Measurements from ENCODE around the gene LZTS2.
A peak's percentile ranks its signal among the peaks of the same experiment; 100 is the strongest.

The LZTS2 gene

DNA sequence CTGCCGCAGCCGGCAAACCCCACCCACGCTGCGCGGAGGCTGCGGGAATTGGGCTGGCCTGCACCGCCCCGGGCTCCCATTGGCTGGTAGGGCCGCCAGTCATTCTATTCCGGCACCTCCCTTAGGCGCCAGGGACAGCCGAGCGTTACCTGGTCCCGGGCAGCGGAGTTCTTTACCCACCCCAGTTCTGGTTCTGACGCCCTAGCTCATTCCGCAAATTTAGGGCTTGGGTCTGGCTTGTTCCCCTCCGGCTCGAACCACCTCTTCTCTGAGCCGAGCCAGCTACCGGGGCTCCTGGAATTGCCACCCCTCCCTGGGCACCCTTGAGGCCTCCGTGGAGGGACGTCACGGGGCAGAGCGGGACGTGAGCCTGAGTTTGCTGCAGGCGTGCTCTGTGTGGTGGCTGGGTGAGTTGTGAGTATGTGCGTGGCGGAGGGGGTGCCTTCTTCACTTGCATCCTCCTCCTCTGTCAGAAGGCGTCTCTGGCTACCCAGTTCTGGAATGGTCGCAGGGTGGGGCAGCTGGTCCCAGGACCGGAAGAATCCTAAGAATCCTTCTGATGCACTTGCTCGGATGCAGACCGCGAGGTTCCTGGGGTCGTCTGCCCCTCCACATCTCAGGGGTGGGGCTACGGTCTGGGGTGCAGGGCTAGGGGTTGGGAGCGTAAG, 31.7 kb downstream of the LZTS2 start, which contains the start of the genes PDZD7 and SFXN3 (continued):
- TF ChIP-seq ZNF707 (tag by site-specific recombination; IDR thresholded peaks at IDR 0.05) (no peak), ZNF544 (tag by site-specific recombination; IDR thresholded peaks at IDR 0.05) (no peak), ZFP41 (tag by site-specific recombination; IDR thresholded peaks at IDR 0.05; ENCODE audit: borderline replicate concordance) (no peak), ZNF138 (tag by site-specific recombination; IDR thresholded peaks at IDR 0.05; ENCODE audit: borderline replicate concordance) (no peak), GLIS1 (tag by site-specific recombination; IDR thresholded peaks at IDR 0.05) (peak; percentile 51; the same call in 1 of the 2 replicates), ZNF48 (tag by site-specific recombination; IDR thresholded peaks at IDR 0.05) (no peak), ZNF449 (tag by site-specific recombination; IDR thresholded peaks at IDR 0.05) (no peak), ZSCAN16 (tag by site-specific recombination; IDR thresholded peaks at IDR 0.05) (0 out of 2 replicates have a peak, but pooled peaks have one; percentile 16), ZBTB48 (tag by site-specific recombination; IDR thresholded peaks at IDR 0.05) (peak; percentile 77), ZNF19 (tag by site-specific recombination; IDR thresholded peaks at IDR 0.05; ENCODE audit: low read depth) (no peak), ZIC2 (tag by site-specific recombination; IDR thresholded peaks at IDR 0.05) (no peak), ZNF701 (tag by site-specific recombination; IDR thresholded peaks at IDR 0.05) (no peak), ATF2 (tag by site-specific recombination; IDR thresholded peaks at IDR 0.05; ENCODE audit: low read depth) (no peak), SCRT2 (tag by site-specific recombination; IDR thresholded peaks at IDR 0.05) (no peak), ZNF133 (tag by site-specific recombination; IDR thresholded peaks at IDR 0.05) (no peak), ZNF223 (tag by site-specific recombination; IDR thresholded peaks at IDR 0.05) (peak; percentile 30; the same call in 1 of the 2 replicates), ZNF677 (tag by site-specific recombination; IDR thresholded peaks at IDR 0.05) (no peak; the same call in 1 of the 2 replicates), KLF8 (tag by site-specific recombination; IDR thresholded peaks at IDR 0.05) (peak; percentile 91), ZSCAN23 (tag by site-specific recombination; IDR thresholded peaks at IDR 0.05) (no peak), ZNF76 (tag by site-specific recombination; IDR thresholded peaks at IDR 0.05; ENCODE audit: borderline replicate concordance, low read depth) (0 out of 2 replicates have a peak, but pooled peaks have one; percentile 9), ZNF521 (tag by site-specific recombination; IDR thresholded peaks at IDR 0.05) (no peak), TRIM28 (IDR thresholded peaks at IDR 0.05; ENCODE audit: borderline replicate concordance, low read length) (no peak), ZNF626 (tag by site-specific recombination; IDR thresholded peaks at IDR 0.05) (no peak), ZBTB49 (tag by site-specific recombination; IDR thresholded peaks at IDR 0.05; ENCODE audit: low read depth) (no peak), KLF10 (tag by site-specific recombination; IDR thresholded peaks at IDR 0.05) (no peak), KLF1 (tag by site-specific recombination; IDR thresholded peaks at IDR 0.05) (peak; percentile 52)
- TF ChIP-seq, protein P1, sequence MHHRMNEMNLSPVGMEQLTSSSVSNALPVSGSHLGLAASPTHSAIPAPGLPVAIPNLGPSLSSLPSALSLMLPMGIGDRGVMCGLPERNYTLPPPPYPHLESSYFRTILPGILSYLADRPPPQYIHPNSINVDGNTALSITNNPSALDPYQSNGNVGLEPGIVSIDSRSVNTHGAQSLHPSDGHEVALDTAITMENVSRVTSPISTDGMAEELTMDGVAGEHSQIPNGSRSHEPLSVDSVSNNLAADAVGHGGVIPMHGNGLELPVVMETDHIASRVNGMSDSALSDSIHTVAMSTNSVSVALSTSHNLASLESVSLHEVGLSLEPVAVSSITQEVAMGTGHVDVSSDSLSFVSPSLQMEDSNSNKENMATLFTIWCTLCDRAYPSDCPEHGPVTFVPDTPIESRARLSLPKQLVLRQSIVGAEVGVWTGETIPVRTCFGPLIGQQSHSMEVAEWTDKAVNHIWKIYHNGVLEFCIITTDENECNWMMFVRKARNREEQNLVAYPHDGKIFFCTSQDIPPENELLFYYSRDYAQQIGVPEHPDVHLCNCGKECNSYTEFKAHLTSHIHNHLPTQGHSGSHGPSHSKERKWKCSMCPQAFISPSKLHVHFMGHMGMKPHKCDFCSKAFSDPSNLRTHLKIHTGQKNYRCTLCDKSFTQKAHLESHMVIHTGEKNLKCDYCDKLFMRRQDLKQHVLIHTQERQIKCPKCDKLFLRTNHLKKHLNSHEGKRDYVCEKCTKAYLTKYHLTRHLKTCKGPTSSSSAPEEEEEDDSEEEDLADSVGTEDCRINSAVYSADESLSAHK (tag by site-specific recombination; IDR thresholded peaks at IDR 0.05), result peak; percentile 67
- TF ChIP-seq, protein P2, sequence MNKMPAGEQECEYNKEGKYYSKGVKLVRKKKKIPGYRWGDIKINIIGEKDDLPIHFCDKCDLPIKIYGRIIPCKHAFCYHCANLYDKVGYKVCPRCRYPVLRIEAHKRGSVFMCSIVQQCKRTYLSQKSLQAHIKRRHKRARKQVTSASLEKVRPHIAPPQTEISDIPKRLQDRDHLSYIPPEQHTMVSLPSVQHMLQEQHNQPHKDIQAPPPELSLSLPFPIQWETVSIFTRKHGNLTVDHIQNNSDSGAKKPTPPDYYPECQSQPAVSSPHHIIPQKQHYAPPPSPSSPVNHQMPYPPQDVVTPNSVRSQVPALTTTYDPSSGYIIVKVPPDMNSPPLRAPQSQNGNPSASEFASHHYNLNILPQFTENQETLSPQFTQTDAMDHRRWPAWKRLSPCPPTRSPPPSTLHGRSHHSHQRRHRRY (tag by site-specific recombination; IDR thresholded peaks at IDR 0.05), result no peak
- TF ChIP-seq, protein P3, sequence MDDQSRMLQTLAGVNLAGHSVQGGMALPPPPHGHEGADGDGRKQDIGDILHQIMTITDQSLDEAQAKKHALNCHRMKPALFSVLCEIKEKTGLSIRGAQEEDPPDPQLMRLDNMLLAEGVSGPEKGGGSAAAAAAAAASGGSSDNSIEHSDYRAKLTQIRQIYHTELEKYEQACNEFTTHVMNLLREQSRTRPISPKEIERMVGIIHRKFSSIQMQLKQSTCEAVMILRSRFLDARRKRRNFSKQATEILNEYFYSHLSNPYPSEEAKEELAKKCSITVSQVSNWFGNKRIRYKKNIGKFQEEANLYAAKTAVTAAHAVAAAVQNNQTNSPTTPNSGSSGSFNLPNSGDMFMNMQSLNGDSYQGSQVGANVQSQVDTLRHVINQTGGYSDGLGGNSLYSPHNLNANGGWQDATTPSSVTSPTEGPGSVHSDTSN (CRISPR knock-in tag; IDR thresholded peaks at IDR 0.05), result peak; percentile 98
- TF ChIP-seq, protein P4, sequence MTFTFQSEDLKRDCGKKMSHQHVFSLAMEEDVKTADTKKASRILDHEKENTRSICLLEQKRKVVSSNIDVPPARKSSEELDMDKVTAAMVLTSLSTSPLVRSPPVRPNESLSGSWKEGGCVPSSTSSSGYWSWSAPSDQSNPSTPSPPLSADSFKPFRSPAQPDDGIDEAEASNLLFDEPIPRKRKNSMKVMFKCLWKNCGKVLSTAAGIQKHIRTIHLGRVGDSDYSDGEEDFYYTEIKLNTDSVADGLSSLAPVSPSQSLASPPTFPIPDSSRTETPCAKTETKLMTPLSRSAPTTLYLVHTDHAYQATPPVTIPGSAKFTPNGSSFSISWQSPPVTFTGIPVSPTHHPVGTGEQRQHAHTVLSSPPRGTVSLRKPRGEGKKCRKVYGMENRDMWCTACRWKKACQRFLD (tag by site-specific recombination; IDR thresholded peaks at IDR 0.05), result no peak
